GM18873 (cell line): ENCODE results near the gene KRTAP20-3.

Source experiments
- ATAC-seq: cut with Tn5 transposase; IDR thresholded peaks from one replicate; pipeline ENCODE4 v1.9.1; 2021; ENCODE audit warnings: mild to moderate bottlenecking, moderate library complexity, moderate number of reproducible peaks; ENCODE audit not compliant: unreplicated experiment, low FRiP score

KRTAP20-3 gene

DNA sequence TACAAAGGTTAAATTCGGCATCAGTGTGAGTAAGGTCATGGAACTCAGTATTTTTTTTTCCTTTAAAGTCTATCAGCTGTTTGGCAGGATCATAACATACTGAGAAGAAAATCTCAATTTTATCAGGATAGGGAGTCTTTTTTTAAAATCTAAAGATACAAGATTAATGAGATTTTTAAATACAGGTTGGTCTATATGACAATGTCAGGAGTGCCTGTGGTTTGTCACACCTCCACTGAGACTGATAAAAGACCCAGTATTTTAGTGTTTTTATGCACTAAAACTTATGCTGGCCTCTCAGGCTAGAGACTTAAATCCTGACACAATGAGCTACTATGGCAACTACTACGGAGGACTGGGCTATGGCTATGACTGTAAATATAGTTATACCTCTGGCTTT, at the start of gene KRTAP20-3:
KRTAP20-3 (plus strand) TSS at position 301 of the 400 bp plus-strand sequence.
- ATAC-seq, result no peak

DNA sequence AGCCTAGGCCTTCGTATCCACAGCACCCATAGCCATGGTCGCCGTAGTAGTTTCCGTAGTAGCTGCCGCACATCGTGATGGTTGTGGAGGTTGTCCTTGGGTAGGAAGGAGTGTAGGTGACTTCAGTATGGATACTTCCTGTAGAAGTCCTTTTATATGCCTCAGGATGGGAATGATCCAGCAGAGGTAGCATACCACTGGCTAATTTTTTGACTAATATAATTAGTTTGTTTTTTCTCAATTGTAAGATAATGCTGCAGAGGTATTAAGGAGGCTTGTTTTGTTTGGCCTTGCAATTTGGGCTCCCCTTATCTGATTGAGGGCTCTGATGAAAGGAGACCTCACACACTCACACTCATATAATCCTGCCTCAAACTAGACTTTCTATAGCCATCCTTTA, 43.9 kb upstream of the KRTAP20-3 start, which contains the start of gene KRTAP6-2:
KRTAP6-2 (minus strand) TSS at position 101 of the 400 bp plus-strand sequence; CDS start at position 73, 28 bp downstream.
- ATAC-seq, result no peak

DNA sequence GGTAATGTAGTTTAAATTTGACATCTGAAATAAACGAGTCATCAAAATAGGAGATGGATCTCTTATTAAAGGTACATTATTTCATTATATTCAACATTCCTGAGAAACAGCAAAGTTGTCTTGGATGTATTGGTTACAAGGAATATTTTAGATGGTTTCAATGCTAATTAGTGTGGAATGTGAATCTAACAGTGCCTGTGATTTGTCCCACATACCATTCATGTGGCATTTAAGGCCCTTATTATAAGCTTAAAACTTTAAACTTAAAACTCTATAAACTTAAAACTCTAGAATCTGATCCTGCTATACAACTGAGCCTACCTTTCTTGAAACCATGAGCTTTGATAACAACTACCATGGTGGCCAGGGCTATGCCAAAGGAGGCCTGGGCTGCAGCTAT, 41.9 kb upstream of the KRTAP20-3 start, which contains the start of gene KRTAP22-1:
KRTAP22-1 (plus strand) TSS at position 301 of the 400 bp plus-strand sequence.
- no peak for ATAC-seq

DNA sequence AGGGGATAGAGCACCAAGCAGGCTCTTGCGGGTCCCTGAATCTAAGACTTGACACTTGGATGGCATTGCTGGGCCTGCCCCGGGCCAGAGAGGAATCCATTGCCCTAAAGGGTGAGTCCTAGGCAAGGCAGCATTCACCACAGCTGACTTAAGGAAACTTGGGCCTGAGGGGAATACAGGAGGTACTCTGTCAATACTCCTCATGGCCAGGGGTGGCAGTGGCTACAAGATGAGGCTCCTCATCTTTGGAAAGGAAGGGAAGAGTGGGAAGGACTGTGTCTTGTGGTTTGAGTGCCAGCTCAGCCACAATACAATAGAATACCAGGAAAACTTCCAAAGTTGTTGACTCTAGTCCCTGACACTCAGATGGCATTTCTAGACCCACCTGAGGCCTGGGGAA, 36.7 kb upstream of the KRTAP20-3 start:
- ATAC-seq, result no peak

DNA sequence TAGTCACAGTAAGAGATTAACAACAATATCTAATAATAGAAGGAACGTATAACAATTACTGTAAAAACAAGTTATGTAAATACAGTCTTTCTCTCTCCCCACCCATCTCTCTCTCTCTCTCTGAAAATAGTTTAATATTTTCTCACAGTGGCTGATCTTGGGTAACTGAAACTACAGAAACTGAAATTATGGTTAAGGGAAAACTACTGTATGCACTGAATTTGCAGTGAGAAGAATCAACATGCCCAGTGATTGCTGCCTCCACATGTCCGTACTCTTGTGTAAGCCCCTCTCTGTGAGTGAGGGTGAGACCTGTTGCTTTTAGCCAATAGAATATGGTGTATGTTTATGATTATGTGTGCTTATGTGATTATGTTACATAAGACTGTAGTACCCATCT, 30.5 kb upstream of the KRTAP20-3 start:
- no peak for ATAC-seq

DNA sequence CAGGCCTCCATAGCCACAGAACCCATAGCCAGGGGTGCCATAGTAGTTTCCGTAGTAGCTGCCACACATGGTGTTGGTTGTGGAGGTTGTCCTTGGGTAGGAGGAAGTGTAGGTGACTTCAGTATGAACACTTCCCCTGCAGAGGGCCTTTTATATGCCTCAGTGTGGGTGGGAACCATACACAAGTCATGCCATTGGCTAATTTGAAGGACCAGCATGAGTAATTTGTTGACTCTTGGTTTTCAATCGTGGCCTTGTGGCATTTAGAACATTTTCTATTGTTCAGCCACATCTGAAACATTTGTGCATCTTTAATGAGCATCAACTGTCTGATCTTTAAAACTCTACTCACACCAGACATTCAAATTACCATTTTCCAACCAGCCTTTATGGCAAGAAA, 28.8 kb upstream of the KRTAP20-3 start, which contains the start of gene KRTAP6-1:
KRTAP6-1 (minus strand) TSS at position 95 of the 400 bp plus-strand sequence; CDS start at position 69, 26 bp downstream.
- no peak for ATAC-seq

DNA sequence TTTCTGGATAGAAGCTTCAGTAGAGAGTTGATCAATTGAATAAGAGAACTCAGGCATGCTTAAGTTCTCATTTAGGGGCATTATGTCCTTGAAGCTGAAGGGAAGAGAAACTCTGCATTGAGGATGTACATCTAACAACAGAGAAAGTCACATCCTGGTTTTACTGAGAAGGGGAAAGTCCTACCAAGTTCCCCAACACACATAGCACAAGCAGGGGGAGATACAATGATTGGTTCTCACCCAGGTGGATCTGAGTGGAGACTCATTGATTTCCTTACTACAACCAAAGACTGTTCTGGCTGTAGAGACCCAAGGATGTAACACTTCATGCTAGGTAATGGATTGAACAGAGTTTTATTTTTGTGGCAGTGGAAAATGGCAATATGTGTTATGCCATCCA, 27.5 kb upstream of the KRTAP20-3 start:
- no peak for ATAC-seq

DNA sequence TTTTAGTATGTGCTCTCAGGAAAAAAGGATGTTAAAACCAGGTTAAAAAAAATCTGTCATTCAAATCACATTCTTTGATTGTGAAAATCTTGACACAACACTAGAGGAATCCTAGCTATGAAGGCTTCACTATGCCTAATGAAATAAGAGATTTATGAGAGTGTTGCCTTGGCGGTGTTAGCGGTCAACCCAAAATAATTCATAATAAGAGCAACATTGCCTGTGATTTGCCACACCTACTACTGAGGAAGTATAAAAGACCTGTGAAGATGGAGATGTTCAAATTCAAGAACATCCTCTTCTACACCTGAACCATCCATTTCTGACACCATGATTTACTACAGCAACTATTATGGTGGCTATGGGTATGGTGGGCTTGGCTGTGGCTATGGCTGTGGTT, 26.5 kb upstream of the KRTAP20-3 start, which contains the start of gene KRTAP20-1:
KRTAP20-1 (plus strand) TSS at position 301 of the 400 bp plus-strand sequence; CDS start at position 331, 30 bp downstream.
- ATAC-seq, result no peak

DNA sequence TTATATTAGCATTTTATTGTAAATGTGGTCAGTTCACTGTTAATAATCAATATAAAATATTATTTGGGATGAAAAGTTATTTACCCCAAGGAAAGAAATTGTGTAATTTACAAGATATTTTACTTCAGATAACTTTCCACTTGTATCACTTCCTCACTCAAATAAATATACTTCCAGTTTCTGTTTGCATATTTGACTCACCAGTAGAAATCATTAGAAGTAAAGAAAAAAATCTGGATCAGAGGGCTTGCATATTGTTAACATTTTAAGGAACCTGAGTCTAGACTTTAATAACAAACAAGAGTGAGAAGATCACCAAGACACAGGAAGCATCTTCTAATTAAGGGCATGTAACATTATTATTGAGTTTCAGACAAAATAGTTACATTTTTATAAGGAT, 22.6 kb upstream of the KRTAP20-3 start:
- no peak for ATAC-seq

DNA sequence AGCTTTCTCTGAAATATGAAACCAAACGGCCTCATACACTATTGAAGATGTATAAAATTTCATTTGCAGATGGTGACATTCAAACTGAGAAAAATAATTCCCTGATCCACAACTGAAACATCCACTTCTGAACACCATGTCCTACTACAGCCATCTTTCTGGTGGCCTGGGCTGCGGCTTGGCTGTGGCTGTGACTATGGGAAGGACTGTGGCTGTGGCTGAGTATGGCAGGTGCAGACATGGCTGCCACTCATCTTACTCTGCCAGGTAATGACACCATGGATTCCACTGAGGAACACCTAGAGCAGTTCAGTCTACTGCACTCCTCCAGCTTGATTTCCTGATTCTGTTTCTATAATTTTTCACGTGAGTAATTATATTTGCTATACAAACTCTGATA, 22.1 kb upstream of the KRTAP20-3 start, which contains the start of gene KRTAP20-4:
KRTAP20-4 (plus strand) TSS at position 106 of the 400 bp plus-strand sequence.
- ATAC-seq, result no peak

DNA sequence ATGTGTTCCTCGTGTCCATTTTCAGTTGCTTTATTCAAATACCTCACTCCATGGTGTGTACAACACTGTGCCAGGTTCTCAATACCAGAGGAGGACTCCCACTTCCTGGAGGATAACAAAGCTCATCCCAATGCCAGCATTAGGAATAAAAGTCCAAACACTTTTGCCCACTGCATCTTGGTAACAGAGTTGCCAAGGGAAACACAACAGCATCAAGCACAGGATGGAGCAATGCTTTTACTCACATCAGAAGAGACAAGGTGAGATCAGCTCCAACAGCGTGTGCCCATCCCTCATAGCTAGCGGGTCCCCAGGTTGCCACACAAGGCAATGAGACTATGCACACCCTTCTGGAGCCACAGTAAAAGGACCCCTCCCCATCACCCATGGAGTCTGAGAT, 19.3 kb upstream of the KRTAP20-3 start:
- no peak for ATAC-seq

DNA sequence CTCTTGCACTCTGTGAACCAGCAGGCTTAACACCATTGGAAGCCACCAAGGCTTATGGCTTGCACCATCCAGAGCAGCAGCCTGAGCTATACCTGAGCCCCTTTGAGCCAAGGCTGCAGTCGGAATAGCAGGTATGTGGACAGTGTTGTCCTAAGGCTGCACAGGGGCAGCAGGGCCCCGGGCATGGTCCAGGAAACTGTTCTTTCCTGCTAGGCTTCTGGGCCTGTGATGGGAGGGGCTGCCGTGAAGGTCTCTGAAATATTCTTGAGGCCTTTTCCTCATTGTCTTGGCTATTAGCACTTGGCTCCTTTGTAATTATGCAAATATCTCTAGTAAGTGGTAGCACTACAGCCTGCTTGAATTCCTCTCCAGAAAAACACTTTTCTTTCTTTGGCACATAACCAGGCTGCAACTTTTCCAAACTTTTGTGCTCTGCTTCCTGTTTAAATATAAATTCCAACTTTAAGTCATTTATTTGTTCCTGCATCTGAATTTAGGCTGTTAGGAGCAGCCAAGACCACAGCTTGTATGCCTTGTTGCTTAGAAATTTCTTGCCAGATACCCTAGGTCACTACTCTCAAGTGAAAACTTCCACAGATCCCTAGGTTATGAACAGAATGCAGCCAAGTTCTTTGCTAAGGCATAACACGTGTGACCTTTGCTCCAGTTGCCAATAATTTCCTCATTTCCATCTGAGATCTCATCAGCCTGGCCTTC, 17.1 kb upstream of the KRTAP20-3 start:
- ATAC-seq, result no peak

DNA sequence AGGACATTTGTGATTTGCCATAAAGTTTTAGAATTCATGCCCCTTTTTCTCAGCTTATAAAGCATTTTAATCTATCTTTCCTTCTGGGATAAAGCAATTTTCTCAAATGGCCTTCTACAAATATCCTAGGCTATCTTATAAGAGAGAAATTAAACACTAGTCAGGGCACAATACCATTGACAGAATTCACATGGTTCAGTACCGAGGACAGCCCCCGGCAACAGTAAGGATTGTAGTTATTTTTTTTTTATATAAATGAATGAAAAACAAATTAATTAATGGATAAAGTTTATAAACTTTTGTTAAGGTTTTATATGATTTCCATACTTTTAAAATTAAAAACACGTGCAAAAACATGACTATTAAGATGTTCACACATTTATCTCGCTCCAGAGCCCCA, 14.6 kb upstream of the KRTAP20-3 start:
- ATAC-seq, result no peak

DNA sequence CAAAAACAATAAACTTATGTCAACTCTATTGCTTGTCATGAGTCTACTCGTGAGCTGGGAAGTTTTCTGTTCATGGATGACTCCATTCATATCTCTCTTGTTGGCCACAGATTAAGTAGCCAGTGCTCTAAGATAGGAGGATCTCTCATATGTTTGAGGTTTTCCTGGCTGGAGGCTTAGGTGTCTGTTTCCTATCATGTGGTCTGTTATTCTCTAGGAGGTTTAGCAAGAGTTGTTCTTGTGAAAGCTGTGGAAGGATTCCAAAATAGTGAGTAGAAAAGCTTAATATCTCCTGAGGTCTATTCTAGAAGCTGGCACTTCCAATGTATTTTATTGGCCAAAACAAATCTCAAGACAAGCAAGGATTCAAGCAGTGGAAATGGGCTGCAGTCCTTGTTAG, 13.5 kb upstream of the KRTAP20-3 start:
- no peak for ATAC-seq

DNA sequence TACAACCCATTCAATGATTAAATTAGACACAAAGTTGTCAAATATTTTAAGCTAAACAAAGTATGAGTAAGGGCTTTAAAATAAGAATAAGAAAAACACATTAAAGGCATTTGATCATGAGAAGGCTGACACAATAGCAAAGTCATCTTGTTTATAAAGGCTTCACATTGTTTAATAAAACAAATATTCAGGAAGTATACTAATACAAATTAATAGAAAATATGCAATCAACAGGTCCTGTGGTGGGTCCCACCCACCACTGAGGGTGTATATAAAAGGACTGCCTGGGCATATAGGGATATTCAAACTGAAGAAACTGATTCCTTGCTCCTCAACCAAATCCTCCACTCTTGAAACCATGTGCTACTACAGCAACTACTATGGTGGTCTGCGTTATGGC, 7.8 kb upstream of the KRTAP20-3 start, which contains the start of gene KRTAP20-2:
KRTAP20-2 (plus strand) TSS at position 301 of the 400 bp plus-strand sequence; CDS start at position 359, 58 bp downstream.
- no peak for ATAC-seq

DNA sequence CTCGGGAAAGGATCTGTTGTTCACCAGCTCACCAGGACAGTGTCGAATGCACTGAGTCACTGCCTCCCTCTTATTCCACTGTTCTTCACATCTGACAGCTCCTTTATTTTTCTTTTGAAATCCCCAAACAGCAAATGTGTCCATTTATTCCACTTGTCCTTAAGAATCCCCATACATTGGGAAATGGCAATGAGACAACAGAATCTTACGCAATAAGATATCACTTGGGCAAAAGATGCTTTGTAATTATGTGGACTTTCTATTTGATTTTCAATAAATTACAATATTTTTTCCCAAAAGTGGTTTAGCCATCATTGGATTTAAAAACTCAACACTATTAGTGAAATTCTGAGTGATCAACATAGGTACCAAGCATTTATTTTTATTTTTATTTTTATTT, 4.0 kb upstream of the KRTAP20-3 start:
- ATAC-seq, result no peak

DNA sequence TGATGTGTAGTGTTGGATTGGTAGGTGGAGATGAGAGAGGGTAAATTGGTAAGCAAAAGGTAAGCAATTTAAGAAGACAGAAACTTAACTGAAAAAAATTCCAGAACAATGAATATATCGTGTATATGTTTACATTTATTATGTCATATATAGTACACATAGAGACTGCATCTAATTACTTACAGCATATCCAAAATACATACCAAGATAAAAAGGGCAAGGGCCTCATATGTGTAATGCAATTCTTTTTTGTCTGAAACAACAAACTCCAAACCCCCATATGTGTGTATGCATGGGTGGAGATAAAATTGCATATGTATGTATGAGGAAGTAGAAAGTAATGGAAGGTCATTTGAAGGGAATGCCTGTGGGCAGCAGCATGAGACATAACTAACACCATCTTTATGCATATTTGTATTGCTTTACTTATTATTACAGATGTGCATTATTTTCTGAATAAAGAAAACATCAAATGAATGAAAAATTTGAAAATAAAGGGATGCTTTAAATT, 4.3 kb downstream of the KRTAP20-3 start:
- no peak for ATAC-seq

DNA sequence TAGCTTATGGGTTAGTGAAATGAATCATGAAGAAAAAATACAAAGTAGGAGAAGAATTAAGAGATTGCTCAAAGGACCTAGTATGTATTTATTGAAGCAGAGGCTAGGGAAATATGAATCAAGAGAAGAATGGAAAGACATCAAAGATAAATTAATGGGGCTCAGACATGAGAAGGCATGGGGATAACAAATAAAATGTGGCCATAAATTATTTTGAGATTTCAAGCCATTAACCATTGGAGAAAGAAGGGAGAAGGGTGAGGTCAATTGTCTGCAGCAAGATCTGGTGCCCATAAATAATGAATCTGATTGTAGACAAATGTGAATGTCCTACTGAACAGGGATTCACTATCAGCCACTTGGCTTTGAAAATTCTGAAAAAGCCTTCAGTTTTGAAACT, 10.2 kb downstream of the KRTAP20-3 start:
- no peak for ATAC-seq

DNA sequence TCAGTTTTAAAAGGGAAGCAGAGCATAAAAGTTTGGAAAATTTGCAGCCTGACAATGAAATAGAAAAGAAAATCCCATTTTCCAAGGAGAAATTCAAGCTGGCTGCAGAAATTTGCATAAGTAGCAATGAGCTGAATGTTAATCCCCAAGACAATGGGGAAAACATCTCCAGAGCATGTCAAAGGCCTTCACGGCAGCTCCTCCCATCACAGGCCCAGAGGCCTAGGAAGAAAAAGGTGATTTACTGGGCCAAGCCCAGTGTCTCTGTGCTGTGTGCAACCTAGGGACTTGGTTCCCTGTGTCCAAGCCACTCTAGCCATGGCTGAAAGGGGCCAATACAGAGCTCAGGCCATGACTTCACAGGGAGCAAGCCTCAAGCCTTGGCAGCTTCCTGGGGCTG, 26.1 kb downstream of the KRTAP20-3 start:
- ATAC-seq, result no peak

DNA sequence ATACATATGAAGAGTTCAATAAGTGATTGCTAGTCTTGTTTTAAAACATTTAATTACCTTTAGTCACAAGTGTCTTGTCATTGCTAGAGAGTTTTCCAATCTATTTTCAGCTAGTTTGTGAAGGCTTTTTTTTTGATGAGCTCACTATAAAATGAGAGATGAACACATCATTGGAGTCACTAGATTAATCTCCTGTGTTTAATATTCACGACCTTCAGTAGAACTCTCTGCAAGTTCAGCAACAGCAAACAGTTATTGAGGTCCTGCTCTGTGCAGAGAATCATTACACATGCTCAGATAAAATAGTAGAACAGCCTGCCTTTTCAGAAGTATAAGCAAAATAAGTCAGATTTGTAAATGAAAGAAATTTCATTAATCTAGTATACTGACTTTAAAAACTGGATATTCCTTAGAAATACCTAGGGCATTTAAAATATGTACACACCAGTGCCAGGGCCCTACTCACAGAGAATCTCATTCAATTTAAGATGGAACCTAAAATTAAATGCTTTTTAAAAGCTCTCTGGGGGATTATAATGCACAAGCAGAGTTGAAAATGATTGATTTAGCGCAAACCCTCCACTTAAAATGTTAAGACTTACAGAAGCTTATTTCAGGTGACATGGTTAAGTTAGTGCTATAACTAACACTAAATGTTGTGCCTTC, 30.5 kb downstream of the KRTAP20-3 start:
- ATAC-seq, result no peak

DNA sequence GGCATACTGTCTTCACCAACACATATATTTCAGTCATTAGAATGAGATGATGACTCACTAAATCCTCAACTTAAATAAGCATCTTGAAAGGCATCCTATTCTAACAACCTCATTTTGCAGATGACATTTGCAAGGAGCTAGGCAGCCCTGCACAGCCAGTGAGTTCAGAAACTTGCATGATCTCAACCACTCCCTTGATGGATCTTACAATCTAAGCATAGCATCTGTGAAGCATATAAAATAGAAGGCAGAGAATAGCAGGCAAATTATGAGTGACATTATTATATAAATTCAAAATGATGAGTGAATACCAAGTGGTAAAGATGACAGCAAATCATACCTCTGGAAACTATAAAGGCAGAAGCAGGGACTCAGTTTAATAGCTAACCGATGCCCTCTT, 31.6 kb downstream of the KRTAP20-3 start:
- ATAC-seq, result no peak
